Measurements from ENCODE around the gene FSTL4. TPM values are rescaled to one million over a fixed set of nuclear protein-coding genes. Genes with fewer than 3 reads are reported as not detected.

FSTL4 gene
- polyA plus RNA-seq, 1 donor from 2014 or later, result 0.57 TPM

GRCh38 chr5:133438487-133438886, 173.9 kb downstream of the FSTL4 start:
- H3K27ac ChIP-seq (ENCODE audit: low read length), result no peak overlapping the region
- H3K9me3 ChIP-seq (ENCODE audit: low read length), result no peaks in the 10 kb centered on the region

GRCh38 chr5:133434336-133434735, 178.0 kb downstream of the FSTL4 start:
- TF ChIP-seq MXI1 (conservative IDR thresholded peaks at IDR 0.05; ENCODE audit: poor library complexity, severe bottlenecking) (no peak), SMC3 (conservative IDR thresholded peaks at IDR 0.05; ENCODE audit: poor library complexity) (no peak), EZH2 (IDR thresholded peaks at IDR 0.05; ENCODE audit: borderline replicate concordance, insufficient read depth, low read length, poor library complexity, severe bottlenecking) (no peak), POLR2AphosphoS5 (IDR thresholded peaks at IDR 0.05) (no peak), EP300 (conservative IDR thresholded peaks at IDR 0.05; ENCODE audit: poor library complexity, severe bottlenecking) (no peak), RAD21 (conservative IDR thresholded peaks at IDR 0.05) (no peak), TAF1 (IDR thresholded peaks at IDR 0.05; ENCODE audit: low read depth) (no peak)
- TF ChIP-seq, protein P1, sequence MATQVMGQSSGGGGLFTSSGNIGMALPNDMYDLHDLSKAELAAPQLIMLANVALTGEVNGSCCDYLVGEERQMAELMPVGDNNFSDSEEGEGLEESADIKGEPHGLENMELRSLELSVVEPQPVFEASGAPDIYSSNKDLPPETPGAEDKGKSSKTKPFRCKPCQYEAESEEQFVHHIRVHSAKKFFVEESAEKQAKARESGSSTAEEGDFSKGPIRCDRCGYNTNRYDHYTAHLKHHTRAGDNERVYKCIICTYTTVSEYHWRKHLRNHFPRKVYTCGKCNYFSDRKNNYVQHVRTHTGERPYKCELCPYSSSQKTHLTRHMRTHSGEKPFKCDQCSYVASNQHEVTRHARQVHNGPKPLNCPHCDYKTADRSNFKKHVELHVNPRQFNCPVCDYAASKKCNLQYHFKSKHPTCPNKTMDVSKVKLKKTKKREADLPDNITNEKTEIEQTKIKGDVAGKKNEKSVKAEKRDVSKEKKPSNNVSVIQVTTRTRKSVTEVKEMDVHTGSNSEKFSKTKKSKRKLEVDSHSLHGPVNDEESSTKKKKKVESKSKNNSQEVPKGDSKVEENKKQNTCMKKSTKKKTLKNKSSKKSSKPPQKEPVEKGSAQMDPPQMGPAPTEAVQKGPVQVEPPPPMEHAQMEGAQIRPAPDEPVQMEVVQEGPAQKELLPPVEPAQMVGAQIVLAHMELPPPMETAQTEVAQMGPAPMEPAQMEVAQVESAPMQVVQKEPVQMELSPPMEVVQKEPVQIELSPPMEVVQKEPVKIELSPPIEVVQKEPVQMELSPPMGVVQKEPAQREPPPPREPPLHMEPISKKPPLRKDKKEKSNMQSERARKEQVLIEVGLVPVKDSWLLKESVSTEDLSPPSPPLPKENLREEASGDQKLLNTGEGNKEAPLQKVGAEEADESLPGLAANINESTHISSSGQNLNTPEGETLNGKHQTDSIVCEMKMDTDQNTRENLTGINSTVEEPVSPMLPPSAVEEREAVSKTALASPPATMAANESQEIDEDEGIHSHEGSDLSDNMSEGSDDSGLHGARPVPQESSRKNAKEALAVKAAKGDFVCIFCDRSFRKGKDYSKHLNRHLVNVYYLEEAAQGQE (IDR thresholded peaks at IDR 0.05; ENCODE audit: borderline replicate concordance), result no peak
- TF ChIP-seq, protein P2, sequence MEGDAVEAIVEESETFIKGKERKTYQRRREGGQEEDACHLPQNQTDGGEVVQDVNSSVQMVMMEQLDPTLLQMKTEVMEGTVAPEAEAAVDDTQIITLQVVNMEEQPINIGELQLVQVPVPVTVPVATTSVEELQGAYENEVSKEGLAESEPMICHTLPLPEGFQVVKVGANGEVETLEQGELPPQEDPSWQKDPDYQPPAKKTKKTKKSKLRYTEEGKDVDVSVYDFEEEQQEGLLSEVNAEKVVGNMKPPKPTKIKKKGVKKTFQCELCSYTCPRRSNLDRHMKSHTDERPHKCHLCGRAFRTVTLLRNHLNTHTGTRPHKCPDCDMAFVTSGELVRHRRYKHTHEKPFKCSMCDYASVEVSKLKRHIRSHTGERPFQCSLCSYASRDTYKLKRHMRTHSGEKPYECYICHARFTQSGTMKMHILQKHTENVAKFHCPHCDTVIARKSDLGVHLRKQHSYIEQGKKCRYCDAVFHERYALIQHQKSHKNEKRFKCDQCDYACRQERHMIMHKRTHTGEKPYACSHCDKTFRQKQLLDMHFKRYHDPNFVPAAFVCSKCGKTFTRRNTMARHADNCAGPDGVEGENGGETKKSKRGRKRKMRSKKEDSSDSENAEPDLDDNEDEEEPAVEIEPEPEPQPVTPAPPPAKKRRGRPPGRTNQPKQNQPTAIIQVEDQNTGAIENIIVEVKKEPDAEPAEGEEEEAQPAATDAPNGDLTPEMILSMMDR (IDR thresholded peaks at IDR 0.05; ENCODE audit: poor library complexity, severe bottlenecking), result no peak
- no peak overlapping the region for H3K27ac ChIP-seq (ENCODE audit: low read length)

More at GRCh38 chr5:133438487-133438886, 173.9 kb downstream of the FSTL4 start:
- Histone ChIP-seq H4K20me1 (ENCODE audit: insufficient read depth) (no peaks in the 10 kb centered on the region), H2AFZ (ENCODE audit: low read depth, low read length) (no peak overlapping the region), H3K4me2 (ENCODE audit: low read length) (no peak overlapping the region), H3K27me3 (ENCODE audit: insufficient read depth, low read depth, low read length) (no peaks in the 10 kb centered on the region), H3K4me3 (ENCODE audit: low read length) (no peak overlapping the region), H3K79me2 (replicated peaks; ENCODE audit: insufficient read depth, low read length) (no peaks in the 10 kb centered on the region), H3K9me2 (ENCODE audit: insufficient read depth, low read length) (no peaks in the 10 kb centered on the region), H3K9ac (ENCODE audit: low read length) (no peak overlapping the region), H3K36me3 (ENCODE audit: insufficient read depth, low read length) (no peaks in the 10 kb centered on the region), H3F3A (ENCODE audit: insufficient read depth, low read length, poor library complexity, severe bottlenecking) (no peaks in the 10 kb centered on the region)
- TF ChIP-seq TAF1 (IDR thresholded peaks at IDR 0.05; ENCODE audit: low read depth) (no peak), EZH2 (IDR thresholded peaks at IDR 0.05; ENCODE audit: borderline replicate concordance, insufficient read depth, low read length, poor library complexity, severe bottlenecking) (no peak), EP300 (conservative IDR thresholded peaks at IDR 0.05; ENCODE audit: poor library complexity, severe bottlenecking) (no peak), MXI1 (conservative IDR thresholded peaks at IDR 0.05; ENCODE audit: poor library complexity, severe bottlenecking) (no peak), POLR2AphosphoS5 (IDR thresholded peaks at IDR 0.05) (no peak), RAD21 (conservative IDR thresholded peaks at IDR 0.05) (no peak), SMC3 (conservative IDR thresholded peaks at IDR 0.05; ENCODE audit: poor library complexity) (no peak)
- TF ChIP-seq, protein P1 (IDR thresholded peaks at IDR 0.05; ENCODE audit: borderline replicate concordance), result no peak
- TF ChIP-seq, protein P2 (IDR thresholded peaks at IDR 0.05; ENCODE audit: poor library complexity, severe bottlenecking), result no peak

More at GRCh38 chr5:133434336-133434735, 178.0 kb downstream of the FSTL4 start:
- Histone ChIP-seq H3K27me3 (ENCODE audit: insufficient read depth, low read depth, low read length) (no peaks in the 10 kb centered on the region), H3F3A (ENCODE audit: insufficient read depth, low read length, poor library complexity, severe bottlenecking) (no peaks in the 10 kb centered on the region), H3K79me2 (replicated peaks; ENCODE audit: insufficient read depth, low read length) (no peaks in the 10 kb centered on the region), H3K9ac (ENCODE audit: low read length) (no peak overlapping the region), H3K9me3 (ENCODE audit: low read length) (no peaks in the 10 kb centered on the region), H3K9me2 (ENCODE audit: insufficient read depth, low read length) (no peaks in the 10 kb centered on the region), H2AFZ (ENCODE audit: low read depth, low read length) (no peak overlapping the region), H3K4me3 (ENCODE audit: low read length) (no peak overlapping the region), H3K4me2 (ENCODE audit: low read length) (no peak overlapping the region), H3K36me3 (ENCODE audit: insufficient read depth, low read length) (no peaks in the 10 kb centered on the region), H4K20me1 (ENCODE audit: insufficient read depth) (no peaks in the 10 kb centered on the region)

Measured in neural cell (in vitro differentiated cells).